HG02678 (cell line): ENCODE data around the gene GDA.
"Not testable (repeated sequence)": the region's sequence is repeated elsewhere in the genome, so short reads cannot be mapped to it uniquely, and the experiment has no call there.

Experiments
- ATAC-seq: cut with Tn5 transposase; IDR thresholded peaks from one replicate; pipeline ENCODE4 v1.9.1; 2021; ENCODE audit warnings: mild to moderate bottlenecking, moderate library complexity; ENCODE audit not compliant: unreplicated experiment

Gene GDA

GRCh38 chr9:72204062-72204461 is 54.8 kb downstream of the GDA start:
- no peak for ATAC-seq

GRCh38 chr9:72205513-72205912 is 56.3 kb downstream of the GDA start:
- peak; percentile 68 for ATAC-seq

DNA sequence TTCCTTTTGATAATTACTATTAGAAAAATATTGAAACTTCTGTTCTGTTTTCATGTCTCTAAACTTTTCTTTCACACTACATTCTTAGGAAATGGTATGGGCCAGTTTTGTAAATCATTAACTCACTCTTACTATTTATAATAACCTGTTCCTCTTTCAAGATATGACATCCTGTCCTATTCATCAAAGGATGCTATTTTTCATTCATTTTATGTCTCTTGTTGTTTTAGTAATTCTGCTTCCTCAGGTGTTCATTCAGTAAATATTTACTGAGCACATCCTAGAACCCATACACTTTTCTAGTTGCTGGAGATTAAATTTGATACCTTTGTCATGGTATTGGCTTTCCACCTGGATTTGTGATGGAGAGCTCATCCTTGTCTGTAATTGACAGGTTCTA is 58.0 kb downstream of the GDA start:
- ATAC-seq: peak; percentile 58

DNA sequence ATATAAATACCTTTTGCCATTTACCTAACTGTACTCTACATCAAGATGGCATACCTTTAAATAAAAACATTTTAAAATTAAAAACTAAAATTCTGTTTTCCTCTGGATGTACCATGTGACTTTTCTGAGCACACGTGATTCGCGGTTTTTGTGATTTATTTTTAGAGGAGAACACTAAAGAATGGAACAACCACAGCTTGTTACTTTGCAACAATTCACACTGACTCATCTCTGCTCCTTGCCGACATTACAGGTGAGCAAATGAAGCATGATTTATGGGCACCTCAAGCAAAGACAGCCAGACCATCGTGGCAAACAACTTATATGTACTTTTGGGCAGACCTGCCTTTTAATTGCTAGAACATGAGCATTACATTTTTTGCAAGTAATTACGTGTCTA is 61.3 kb downstream of the GDA start:
- no peak for ATAC-seq

- no peak for ATAC-seq
These were observed 61.8 kb downstream of the GDA start for GRCh38 chr9:72211047-72211446.

GRCh38 chr9:72213906-72214305 is 64.7 kb downstream of the GDA start:
- ATAC-seq: no peak

DNA sequence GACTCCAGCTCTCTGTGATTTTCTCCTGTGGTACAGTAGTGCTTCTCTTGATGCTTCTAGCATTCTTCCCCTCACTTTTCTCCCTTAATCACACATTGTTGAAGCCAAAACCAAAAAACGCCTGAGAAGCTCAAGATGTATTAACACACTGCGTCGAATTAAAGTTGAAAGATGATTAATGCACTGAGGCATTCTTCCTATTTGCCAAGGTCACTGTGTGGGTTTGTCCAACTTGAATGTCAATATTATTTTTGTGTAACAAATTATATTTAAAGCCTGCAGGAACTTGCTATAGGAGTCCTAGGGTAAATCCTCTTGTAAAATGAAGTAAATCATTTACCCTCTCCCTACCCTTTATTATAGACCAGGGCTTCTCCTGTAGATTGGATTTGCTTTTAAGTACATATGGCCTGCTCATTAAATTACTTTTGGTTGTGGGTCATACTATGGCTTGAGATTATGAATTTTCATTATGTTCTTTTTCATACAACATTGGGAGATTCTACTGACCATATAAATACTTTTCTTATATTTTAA is 68.1 kb downstream of the GDA start:
- ATAC-seq: no peak

- ATAC-seq: no peak
These were observed 71.3 kb downstream of the GDA start for GRCh38 chr9:72220589-72220988.

DNA sequence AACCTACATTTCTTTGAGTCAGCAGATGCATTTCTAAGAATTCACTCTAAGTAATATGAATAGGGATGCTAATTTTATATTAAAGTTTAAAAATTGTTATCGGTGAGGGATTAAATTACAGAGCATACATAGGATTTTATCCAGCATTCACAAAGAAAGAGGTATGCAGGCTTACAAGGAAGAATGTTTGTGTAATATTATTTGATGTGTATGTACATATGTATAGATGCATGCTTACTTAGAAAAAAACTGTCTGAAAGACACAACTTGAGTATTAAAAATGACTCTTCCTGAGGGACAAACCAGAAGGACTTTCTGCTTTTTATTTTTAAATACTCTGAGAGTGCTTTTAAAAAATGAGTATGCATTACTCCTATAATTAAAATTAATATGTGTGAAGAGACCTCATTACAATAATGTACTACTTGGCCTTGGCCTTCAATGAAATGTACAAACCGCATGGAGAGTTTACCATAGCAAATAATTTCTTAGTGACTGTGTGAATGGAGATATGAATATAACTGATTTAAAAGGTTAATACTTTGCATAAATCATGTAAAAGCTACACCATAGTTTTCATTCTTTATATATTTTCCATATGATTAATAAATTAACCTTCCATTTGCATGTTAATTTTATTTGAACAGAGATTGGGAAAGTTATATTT is 77.0 kb downstream of the GDA start:
- no peak for ATAC-seq

GRCh38 chr9:72228282-72228681 is 79.0 kb downstream of the GDA start:
- ATAC-seq: no peak

- no peak for ATAC-seq
These were observed 83.5 kb downstream of the GDA start for GRCh38 chr9:72232778-72233177.

DNA sequence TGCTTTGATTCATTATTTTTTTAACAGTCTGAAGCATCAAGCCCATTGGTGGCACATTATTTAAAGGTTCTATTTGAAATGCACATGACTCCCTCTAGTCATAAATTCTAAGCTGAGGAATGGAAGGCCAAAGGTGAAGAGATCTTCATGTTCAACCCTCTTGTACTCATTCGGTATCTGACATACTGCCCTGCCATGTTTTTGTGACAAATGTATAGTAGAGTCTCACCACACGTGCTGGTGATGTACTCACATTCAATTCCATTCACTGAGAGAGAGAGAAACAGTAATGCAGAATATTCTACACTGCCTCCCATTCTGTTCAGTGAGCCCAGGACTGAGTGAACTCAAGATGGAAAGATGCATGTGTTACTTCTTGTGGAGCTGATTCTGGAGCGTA is 98.3 kb downstream of the GDA start:
- no peak for ATAC-seq

DNA sequence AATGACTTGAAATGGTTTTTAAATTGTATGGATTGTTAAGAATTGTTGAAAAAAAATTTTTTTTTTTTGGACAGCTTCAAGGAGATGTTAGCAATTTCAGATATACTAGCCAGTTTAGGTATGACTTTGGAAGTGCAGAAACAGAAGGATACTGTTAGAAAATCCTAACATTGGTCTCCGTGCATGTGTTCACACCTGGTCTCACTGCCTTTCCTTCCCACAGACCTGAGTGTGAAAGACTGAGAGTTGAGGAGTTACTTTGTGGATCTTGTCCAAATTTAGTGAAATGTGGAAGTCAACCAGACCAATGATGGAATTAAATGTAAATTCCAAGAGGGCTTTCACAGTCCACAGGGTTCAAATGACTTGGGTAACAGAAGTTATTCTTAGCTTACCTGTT is 102.3 kb downstream of the GDA start:
- no peak for ATAC-seq

- no peak for ATAC-seq
These were observed 105.8 kb downstream of the GDA start for GRCh38 chr9:72254901-72255545.

GRCh38 chr9:72255569-72255968 is 106.3 kb downstream of the GDA start:
- no peak for ATAC-seq

GRCh38 chr9:72256931-72257330 is 107.7 kb downstream of the GDA start:
- ATAC-seq: no peak

GRCh38 chr9:72257814-72258213 is 108.6 kb downstream of the GDA start:
- ATAC-seq: no peak

GRCh38 chr9:72262063-72262462 is 112.8 kb downstream of the GDA start:
- ATAC-seq: no peak

- no peak for ATAC-seq
These were observed 114.3 kb downstream of the GDA start for GRCh38 chr9:72263572-72263971.

- no peak for ATAC-seq
These were observed 119.7 kb downstream of the GDA start for GRCh38 chr9:72268961-72269360.

DNA sequence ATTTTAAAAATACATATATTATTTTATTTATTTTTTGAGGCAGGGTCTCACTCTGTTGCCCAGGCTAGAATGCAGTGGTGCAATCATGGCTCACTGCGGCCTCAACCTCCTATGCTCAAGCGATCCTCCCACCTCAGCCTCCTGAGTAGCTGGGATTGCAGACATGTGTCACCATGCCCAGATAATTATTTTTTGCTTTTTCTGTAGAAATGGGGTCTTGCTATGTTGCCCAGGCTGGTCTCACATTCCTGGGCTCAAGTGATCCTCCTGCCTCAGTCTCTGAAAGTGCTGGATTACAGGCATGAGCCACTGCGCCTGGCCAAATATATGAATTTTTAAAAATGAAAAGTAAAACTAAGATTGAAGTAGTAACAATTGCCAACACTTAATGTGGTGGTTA is 121.1 kb downstream of the GDA start:
- not testable (repeated sequence) for ATAC-seq

DNA sequence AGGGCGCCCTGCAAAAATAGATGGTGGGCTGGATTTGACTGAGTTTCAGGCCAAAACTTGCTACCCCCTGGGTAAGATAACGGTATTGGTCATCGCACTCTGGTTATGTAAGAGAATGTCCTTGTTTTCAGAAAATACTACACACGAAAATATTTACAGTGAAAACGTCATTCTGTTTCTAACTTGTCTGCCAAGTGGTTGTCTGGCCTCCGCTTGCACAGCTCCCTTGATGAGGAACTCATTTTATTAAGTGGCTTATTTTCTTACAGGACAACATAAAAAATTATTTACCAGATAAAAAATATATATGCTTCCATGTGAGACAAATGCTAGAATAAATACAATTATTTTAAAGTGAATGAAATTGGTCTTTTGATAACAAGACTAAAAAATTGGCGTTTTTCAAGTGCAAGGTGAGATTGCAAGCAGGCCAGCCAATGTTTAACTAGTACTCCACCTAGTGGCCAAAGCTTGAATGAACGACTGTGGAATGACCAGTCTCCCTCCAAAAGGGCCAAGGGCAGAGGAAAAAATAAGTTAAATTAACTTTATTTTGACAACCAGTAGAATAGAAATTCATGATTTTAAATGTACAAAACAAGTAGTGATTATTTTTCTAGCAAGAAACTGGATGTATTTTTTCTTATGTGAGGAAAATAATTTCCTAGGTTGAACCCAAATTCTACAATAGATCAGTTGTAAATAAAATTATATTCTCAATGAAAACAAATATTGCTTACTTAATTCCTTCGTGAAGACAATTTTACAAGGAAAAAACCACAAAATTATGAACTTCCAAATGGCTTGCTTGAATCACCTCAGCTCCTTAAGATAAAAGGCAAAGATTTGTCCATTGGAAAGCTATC is 122.6 kb downstream of the GDA start:
- peak; percentile 53 for ATAC-seq
